GM21786 (cell line): Measurements from ENCODE around the gene GLIPR1L1.
"Not testable (repeated sequence)": the region's sequence is repeated elsewhere in the genome, so short reads cannot be mapped to it uniquely, and the experiment has no call there.

Experiments used
- ATAC-seq: cut with Tn5 transposase; IDR thresholded peaks from one replicate; pipeline ENCODE4 v1.9.1; 2021; ENCODE audit not compliant: unreplicated experiment

The GLIPR1L1 gene, protein sequence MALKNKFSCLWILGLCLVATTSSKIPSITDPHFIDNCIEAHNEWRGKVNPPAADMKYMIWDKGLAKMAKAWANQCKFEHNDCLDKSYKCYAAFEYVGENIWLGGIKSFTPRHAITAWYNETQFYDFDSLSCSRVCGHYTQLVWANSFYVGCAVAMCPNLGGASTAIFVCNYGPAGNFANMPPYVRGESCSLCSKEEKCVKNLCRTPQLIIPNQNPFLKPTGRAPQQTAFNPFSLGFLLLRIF

DNA sequence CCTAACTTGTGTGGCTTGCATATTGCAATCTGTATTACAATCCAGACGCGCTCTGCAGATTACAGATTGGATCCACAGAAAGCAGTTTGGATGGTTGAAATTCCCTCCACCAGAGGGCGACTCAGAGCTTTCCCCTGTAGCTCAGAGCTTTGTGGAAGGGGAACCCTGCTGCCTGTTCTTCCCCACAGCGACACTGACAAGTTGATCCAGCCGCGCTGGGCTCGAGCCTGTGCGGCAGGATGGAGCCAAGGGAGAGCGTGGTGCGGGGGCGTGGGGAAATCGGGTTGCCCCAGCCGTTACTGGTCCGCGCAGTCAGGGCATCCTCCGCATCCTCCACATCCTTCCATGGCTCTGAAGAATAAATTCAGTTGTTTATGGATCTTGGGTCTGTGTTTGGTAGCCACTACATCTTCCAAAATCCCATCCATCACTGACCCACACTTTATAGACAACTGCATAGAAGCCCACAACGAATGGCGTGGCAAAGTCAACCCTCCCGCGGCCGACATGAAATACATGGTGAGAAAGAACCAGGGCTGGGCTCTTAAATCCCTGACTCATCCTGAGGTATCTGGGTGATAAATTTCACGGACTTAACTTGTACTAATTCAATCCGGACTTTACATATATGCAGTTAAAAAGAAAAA lies at the start of gene GLIPR1L1:
Gene GLIPR1L1 (plus strand): TSS at position 287 of the 647 bp plus-strand sequence. CDS start 59 bp downstream, at position 346.
- peak; percentile 62 for ATAC-seq

DNA sequence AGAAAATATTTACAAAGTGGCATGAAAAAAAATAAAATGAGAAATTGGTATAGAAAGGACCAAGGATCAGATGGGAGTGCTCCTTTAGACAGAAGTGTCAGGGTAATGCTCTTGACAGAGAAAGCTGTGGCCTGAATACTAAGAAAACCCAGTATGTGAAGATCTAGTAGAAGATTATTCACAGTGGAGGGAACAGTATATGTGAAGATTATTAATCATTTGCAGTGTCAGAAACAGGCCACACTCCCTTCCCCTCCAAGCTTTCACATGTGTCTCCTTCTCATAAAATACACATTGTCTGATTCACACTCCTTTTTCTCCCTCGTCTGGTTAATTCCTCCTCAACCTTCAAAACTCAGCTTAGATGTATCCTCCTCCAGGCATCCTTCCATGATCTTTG lies 45.6 kb upstream of the GLIPR1L1 start:
- no peak for ATAC-seq

DNA sequence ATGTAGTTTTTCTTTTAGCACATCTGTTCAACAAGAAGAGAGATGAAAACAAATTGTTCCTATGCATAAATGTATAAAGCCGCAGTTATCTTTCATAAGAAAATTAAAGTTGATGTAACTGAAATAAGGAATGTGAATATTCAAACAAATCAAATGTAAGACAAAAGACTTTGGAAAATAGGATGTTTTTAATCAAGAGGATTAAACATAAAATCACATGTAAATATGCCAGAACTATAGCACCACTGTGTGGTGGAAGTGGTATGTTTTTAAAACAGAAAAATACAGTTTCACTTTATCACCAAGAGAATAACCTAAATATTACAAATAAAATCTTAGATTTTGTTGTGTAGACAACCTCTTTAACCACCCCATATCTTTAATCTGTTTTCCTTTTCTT lies 44.7 kb upstream of the GLIPR1L1 start:
- ATAC-seq: no peak

DNA sequence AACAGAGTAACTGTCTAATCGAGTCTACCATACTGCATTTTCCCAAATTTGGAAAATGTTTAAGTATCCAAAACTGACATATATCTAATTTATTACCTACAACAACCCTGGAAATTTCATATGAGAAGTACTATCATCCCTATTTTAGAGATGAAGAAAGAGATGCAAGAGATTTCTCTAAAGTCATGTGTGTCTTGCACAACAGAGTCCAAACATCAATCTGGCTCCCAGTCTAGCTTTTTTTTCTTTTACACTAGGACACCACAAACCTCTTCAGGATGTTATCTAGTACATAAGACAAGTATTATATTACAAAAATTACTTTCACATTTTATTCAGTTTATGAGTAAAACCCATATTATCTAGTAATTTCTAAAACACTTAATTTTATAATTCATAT lies 43.5 kb upstream of the GLIPR1L1 start:
- no peak for ATAC-seq

DNA sequence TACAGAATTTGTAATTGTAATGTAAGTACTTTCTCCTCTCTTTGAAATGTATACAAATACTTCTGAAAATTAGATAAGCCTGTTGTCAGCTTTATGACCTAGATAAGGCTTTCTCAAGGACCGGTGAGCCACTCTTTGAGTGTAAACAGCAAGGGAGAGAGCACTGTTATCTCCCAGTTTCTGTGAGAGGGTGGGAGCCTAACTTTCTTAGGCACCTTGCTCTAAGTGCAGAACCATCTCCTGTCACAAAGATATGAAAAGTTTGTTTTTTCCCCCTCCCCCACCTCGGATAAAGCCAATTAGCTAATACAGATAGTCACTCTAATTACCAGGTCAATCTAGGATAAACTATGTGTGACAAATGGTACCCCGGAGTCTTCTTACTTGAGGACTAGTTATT lies 40.1 kb upstream of the GLIPR1L1 start:
- no peak for ATAC-seq

DNA sequence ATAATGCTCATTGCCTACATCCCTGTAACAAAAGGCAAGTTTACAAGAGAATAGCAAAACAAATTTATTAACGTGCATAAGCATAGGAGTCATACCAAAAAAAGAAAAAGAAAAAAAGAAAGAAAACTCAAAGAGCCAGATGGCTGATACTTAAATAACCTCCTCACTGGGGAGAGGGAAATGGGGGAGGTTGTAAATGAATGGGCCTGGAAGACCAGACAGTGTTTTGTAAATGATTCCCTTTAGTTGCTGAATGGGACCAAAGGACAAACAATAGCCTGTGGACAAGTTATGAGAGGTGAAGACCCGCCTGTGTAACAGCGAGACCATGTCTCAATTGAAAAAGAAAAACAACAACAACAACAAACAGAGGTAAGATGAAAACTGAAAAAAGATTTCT lies 39.7 kb upstream of the GLIPR1L1 start:
- no peak for ATAC-seq

DNA sequence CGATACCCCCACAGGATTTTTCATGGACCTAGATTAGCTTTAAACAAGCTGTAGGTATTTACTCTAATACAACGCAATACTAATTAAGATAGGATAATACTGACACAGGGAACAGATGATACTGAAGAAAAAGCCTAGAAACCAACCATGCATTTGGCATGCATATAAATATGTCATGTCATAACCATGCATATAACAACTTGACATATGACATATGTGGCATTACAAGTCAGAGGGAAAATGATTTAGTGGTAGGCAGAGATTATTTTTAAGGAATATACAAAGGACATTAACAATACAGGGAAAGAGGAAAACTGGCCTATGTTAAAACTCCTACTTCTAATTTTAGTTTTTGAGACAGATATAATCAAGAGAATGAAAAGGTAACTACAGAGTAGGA lies 32.2 kb upstream of the GLIPR1L1 start:
- ATAC-seq: no peak

DNA sequence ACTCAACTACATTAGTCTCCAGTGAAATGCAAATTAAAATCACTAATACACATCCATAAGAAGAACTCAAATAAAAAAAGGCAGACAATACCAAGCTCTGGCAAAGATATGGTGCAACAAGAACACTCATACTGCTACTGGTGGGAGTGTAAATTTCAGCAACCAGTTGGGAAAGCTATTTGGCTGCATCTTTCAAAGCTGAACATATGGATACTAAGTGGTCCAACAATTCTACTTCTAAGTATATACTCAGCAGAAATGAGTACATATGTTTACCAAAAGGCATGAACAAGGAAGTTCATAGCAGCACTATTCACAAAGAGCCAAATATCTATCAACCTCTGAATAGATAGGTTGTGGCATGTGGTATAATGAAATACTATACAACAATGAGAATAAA lies 31.7 kb upstream of the GLIPR1L1 start:
- no peak for ATAC-seq

DNA sequence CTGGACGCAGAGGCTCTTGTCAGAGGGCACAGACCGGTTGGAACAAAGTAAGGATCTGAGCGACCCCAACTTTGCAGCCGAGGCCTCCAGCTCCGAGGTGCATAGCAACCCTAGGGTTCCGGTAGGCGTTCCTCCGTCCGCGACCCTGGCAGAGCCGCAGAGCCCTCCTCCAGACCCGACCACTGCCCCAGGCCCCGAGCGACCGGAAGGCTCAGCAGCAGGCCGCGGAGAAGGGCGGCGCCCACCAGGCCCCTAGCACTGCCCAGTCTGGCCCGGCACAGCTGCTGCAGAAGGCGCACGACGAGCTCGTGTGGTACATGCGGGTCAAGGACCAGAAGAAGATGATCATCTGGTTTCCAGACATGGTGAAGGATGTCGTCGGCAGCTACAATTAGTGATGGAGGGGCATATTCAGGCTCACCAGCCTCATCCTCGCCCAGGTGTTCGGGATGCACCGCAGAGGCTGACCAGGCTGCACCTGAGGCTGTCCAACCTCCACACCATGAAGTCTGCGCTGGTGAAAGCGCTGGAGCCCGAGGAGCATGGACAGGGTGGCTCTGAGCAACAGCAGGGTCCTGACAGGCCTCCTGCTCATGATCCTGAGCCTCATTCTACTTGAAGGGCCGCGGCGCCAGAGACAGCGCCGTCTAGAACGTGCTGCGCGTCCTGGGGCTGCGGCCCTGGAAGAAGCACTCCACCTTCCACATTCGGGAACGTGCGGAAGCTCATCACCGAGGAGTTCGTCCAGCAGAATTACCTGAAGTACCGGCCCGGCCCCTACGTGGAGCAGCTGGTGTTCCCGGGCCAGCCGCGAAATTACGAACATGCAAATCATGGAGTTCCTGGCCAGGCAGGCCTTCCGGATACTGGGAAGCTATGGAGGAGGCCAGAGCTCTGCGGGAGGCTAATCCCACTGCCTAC lies 28.8 kb upstream of the GLIPR1L1 start:
- ATAC-seq: no peak

DNA sequence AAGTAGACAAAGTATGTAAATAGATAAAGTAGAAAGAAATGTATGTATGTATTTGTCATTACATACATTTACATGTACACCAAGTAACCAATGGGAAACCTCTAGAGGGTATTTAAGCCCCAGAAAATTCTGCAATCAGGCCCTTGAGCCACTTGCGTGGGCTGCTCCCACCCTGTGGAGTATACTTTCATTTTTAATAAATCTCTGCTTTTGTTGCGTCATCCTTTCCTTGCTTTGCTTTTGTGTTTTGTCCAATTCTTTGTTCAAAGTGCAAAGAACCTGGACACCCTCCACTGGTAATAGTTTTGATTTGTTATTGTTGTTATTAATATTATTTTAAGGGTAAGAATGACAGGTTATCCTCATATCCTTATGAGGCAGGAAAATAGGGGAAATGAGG lies 26.2 kb upstream of the GLIPR1L1 start:
- ATAC-seq: no peak

DNA sequence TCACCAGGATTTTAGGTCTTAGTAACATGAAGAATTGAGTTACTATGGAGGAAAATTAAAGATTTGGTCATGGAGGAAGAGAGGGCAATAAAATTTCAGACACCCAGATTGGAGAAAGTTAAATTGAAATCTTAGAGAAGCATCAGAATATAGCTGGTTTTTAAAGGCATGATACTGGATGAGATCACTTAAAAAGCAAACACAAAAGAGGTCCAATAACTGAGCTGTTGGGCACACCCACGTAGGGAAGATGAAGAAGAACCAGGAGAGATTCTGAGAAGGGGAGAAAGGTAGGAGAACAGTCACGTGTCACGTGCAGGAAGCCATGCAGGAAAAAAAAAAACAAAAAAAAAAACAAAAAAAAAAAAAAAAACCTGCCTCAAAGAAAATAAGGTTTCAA lies 23.1 kb upstream of the GLIPR1L1 start:
- no peak for ATAC-seq

DNA sequence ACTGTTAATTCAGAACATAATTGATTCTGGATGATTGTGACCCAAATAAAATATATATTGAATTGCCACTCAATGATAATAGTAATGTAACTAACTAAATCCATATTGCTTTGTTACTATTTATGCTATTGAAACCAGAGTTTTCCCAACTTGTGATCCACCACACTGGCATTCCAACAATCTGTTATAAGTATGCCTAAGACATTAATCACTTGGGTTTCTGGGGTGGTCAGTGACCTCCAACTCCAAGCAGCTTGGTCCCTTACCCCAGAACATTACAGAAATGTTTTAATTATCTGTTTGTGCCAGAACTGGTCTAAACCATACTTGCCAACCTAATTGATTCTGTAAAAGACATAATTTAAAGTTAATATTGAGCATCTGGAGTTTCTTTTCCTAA lies 19.0 kb upstream of the GLIPR1L1 start:
- no peak for ATAC-seq

DNA sequence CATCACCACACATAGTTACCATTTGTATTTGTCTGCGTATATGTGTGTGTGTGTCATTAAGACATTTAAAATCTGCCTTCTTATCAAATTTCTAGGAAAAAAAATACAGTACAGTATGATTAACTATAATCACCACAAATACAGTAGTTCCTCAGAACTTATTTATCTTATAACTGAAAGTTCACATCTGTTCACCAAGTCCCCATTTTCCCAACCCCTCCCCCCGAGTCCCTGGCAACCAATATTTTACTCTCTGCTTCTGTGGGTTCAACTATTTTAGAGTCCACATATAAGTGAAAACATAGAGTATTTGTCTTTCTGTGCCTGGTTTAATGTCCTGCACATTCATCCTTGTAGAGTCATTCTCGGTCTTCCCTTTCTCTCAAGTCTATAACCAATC lies 16.7 kb upstream of the GLIPR1L1 start:
- ATAC-seq: no peak

DNA sequence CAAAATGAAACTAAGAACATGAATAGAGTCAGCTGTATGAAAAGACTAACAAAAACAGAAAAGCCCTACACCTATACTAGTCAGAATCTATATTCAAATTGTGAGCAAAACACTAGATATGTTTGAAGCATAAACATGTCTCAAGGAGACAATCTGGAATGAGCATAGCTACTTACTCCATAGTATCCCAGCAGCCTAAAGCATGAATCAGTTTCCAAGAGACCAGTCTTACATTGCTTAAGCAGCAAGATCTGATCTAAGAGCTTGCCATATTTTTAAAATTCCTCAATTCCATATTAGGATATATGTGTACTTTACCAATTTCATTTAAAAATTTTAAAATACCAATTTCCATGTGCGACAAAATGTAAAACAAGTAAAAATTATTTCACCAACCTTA lies 12.0 kb upstream of the GLIPR1L1 start:
- ATAC-seq: no peak

DNA sequence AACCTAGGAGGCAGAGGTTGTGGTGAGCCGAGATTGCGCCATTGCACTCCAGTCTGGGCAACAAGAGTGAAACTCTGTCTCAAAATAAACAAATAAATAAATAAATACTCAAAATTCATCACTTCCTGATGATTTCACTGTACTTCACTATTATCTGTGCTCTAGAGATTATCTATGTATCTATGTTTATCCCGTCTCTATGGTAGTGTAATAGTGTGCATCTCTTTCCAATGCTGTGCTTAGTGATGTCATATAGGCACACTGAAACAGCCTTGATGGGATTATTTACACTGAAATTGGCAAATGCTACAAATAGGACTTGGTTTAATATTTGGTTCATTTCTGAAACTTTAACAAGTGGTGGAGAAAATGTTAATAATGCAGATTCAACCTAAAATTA lies 10.8 kb upstream of the GLIPR1L1 start:
- ATAC-seq: no peak

DNA sequence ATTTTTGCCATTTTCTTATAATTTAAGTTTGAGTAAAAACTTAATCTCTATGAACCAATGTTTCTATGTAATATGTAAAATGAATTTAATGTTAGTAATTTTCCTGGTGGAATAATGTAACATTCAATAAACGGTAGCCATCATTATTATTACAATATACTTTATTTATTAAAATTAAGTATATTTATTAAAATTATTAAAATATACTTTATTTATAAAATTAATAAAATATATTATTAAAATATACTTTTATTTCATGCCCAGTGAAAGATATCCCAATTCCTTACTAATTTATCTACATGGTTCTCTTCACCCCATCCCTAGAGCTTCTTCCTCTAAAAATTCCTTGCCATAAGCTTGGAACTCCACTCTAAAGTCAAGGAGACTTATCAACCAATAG lies 6.8 kb upstream of the GLIPR1L1 start:
- no peak for ATAC-seq

DNA sequence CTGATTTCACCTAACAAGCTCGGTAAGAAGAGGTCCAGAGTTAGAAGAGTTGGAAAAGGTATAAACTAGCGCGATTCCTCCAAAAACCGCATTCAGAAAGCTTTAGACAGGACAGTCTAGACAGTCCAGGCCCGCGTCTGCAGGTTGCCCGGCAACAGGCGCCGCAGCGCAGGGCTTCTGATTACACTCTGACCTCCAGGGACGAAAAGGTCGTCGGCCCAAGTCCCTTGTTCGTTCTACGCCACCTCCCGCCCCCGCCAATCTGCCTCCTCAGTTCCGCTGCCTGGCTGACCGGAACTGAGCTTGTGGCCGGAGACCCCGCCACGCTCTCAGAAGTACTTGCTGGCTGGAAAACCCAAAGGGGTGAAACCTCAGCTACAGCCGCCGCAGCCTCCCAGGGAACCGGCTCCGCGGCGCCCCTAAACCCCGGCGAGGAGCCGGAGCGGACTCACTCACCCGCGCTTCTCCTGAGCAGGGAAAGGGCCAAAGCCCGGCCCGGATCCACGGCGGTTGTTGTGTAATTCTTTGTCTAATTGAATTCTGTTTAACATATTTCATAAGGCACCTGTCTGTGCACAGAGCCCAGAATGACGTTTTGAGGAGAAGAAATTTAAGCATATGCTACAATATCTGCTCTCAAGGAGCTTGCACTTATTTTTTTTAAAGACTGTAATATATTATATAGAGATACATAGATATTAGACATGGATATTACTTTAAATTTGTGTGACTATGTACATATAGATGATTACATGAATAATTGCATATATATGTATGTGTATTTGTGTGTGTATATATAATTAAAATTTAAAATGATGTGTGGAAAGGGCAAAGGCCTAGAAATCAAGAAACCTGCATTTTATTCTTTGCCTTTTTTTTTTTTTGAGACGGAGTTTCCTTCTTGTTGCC lies 4.3 kb upstream of the GLIPR1L1 start, which contains the start of gene CAPS2:
Gene CAPS2 (minus strand): TSS at position 407 of the 909 bp plus-strand sequence. CDS start 3,826 bp downstream, outside the sequence.
- ATAC-seq: peak; percentile 79

DNA sequence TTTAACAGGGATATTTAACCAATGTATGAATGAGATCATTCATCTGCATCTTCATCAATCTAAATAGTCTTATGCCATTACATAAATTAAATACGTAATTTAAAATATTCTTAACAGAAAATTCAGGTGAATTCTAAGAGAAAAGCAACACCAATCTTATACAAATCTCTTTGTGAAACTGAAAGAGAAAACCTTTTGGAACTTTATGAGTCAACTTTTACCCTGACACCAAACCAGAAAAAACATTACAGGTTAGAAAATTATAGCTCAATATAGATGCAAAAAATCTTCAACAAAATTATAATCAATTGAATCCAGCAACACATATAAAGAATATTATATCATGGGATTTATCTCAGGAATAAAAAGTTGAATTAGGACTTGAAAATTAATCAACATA lies 3.4 kb downstream of the GLIPR1L1 start:
- peak; percentile 50 for ATAC-seq

DNA sequence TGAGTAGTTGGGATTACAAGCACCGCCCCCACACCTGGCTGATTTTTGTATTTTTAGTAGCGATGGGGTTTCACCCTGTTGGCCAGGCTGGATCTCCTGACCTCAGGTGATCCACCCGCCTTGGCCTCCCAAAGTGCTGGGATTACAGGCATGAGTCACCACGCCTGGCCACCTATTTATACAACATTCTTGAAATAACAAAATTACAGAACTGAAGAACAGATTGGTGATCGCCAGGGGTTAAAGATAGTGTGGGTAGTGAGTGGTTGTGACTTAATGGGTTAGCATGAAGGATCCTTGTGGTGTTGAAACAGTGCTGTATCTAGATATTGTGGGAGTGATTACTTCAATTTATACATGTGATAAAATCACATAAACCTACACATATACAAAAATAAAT lies 7.4 kb downstream of the GLIPR1L1 start:
- no peak for ATAC-seq

DNA sequence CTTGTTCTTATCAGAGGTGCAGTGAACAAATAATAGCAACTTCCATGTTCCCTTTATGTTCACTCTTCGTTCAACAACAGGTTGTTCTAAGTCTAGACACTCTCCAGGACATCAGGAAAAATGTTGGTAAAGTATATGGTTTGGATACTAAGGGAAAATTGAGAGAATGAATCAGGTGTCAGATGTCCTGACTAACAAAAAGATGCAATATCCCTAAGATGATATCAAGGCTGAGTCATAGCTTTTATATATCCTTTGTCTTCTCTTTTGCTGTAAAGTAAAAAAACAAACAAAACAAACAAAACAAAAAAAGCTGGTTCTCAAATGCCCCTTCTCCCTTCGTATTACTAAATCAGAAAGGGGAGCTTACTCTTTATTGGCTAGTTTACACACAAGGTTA lies 11.1 kb downstream of the GLIPR1L1 start:
- ATAC-seq: no peak

DNA sequence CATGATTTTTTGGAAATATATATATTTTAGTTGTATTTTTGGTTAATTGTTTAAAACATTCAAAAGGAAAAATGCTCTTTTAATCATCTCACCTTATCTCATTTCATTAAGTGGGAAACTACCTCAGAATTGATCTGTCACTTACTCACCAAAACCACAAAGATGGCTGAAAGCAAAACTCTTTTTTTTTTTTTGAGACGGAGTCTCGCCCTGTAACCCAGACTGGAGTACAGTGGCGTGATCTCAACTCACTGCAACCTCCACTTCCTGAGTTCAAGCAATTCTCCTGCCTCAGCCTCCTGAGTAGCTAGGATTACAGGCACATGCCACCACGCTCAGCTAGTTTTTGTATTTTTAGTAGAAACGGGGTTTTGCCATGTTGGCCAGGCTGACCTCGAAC lies 11.7 kb downstream of the GLIPR1L1 start:
- not testable (repeated sequence) for ATAC-seq
